ENCODE results near the gene PGM1.

The PGM1 gene

GRCh38 chr1:63675420-63675931 lies 82.3 kb downstream of the PGM1 start:
- H3K27ac Mint-ChIP-seq, result no peak overlapping the region
- H3K36me3 Mint-ChIP-seq (ENCODE audit: low read depth), result peaks cover 2% of the 10 kb centered on the region
- no peaks in the 10 kb centered on the region for H3K27me3 Mint-ChIP-seq
- no peak overlapping the region for H3K4me3 Mint-ChIP-seq
- no peaks in the 10 kb centered on the region for H3K4me1 Mint-ChIP-seq
- DNase-seq, result no peak
- no peak for ATAC-seq
- peaks cover 15% of the 10 kb centered on the region for H3K9me3 Mint-ChIP-seq

DNA sequence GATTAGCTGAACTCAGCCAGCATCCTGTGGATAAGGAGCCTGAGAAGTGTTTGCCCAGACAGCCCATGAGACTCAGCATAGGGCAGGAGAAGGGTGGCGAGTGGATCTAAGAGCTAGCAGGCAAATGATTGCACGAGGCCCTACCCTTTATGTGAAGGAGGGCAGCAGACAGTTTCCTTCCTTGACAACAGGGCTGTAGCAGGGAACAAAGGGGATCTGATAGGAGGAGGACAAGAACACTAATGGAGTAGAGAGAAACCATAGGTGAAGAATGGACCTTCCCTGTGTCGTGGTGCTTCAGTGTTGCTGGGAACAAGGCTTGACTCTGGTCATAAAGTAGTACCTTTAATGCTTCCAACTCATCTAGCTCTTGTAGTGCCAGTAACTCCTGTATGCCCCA lies 84.3 kb downstream of the PGM1 start:
- Mint-ChIP-seq H3K27ac (no peak overlapping the region), H3K27me3 (no peaks in the 10 kb centered on the region), H3K9me3 (peaks cover 15% of the 10 kb centered on the region), H3K4me1 (no peaks in the 10 kb centered on the region), H3K4me3 (no peak overlapping the region), H3K36me3 (ENCODE audit: low read depth) (peaks cover 2% of the 10 kb centered on the region)
- no peak for ATAC-seq
- no peak for DNase-seq

DNA sequence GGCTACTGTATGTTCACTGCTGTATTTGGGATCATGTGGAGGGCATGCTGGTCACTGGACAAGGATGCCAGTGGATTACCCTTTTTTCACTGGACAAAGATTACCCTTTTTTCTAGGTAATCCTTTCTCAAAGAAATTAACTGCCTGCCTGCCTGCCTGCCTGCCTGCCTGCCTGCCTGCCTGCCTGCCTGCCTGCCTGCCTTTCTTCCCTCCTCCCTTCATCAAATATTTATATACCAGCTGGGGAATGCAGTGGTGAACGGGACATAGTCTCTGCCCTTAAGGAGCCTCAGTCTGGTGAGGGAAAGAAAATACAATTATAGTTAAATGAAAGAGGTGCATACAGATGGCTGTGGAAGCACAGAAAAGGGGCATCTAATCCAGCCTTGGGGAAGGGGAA lies 85.0 kb downstream of the PGM1 start:
- Mint-ChIP-seq H3K9me3 (peaks cover 15% of the 10 kb centered on the region), H3K27me3 (no peaks in the 10 kb centered on the region), H3K4me1 (no peaks in the 10 kb centered on the region), H3K27ac (no peak overlapping the region), H3K36me3 (ENCODE audit: low read depth) (peaks cover 2% of the 10 kb centered on the region), H3K4me3 (no peak overlapping the region)
- ATAC-seq, result no peak
- no peak for DNase-seq

DNA sequence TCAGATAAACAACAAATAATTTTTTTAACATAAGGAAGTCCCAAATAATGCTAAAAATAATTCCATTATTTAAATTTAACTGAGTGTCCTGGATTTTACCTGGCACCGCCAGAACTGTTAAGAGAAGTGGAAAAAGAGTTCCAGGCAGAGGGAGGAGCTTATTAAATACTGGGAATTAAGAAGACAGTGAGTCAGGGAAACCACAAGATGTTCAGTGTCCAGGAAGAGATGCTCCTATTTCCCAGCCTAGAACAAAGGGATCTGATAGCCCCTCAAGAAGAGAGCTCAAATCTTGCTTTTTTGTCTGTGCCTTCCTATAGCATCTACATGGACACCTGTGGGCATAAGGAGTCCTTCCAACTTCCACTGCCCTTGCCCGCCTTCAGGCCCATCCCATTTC lies 85.9 kb downstream of the PGM1 start:
- DNase-seq, result no peak
- H3K36me3 Mint-ChIP-seq (ENCODE audit: low read depth), result peaks cover 2% of the 10 kb centered on the region
- no peak overlapping the region for H3K4me3 Mint-ChIP-seq
- ATAC-seq, result no peak
- no peaks in the 10 kb centered on the region for H3K4me1 Mint-ChIP-seq
- no peak overlapping the region for H3K27ac Mint-ChIP-seq
- H3K27me3 Mint-ChIP-seq, result no peaks in the 10 kb centered on the region
- peaks cover 15% of the 10 kb centered on the region for H3K9me3 Mint-ChIP-seq

DNA sequence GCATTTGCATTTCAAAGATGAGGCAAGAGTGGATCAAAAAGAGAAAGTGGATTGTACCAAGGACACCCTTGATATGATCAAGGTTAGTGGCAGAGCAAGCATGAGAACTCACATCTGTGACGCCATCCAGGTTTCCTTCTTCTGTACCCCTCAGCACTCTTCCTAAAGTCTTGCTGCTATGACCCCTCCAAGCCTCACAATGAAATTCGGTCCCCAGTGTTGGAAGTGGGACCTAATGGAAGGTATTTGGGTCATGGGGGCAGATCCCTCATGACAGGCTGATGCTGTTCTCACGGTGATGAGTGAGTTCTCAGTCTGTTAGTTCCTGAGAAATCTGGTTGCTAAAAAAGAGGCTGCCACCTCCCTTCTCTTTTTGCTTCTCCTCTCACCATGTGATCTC lies 86.4 kb downstream of the PGM1 start:
- DNase-seq (no peak), ATAC-seq (no peak)
- Mint-ChIP-seq H3K4me3 (no peak overlapping the region), H3K36me3 (ENCODE audit: low read depth) (peaks cover 2% of the 10 kb centered on the region), H3K27ac (no peak overlapping the region), H3K9me3 (peaks cover 15% of the 10 kb centered on the region), H3K4me1 (no peaks in the 10 kb centered on the region), H3K27me3 (no peaks in the 10 kb centered on the region)

DNA sequence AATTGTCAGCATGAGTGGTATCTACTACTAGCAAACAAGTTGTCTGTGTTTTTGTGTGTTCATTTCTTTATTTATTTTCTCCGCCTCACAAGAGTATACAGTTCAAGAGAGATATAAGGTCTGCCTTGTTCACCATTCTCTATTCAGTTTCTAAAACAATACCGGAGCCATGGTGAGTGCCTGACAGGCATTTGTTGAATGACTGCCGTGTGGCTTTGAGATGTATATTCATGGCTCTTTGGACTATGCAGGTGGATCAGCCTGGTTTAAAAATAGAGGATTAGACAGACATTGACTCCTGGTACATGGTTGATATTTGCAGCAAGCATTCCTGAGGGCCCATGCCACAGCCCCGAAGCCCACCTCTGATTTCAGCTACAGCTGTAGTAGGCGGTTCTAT lies 89.7 kb downstream of the PGM1 start:
- Mint-ChIP-seq H3K27me3 (peaks cover 5% of the 10 kb centered on the region), H3K36me3 (ENCODE audit: low read depth) (peaks cover 2% of the 10 kb centered on the region), H3K27ac (no peak overlapping the region), H3K4me3 (no peak overlapping the region), H3K4me1 (no peaks in the 10 kb centered on the region), H3K9me3 (peaks cover 15% of the 10 kb centered on the region)
- ATAC-seq (no peak), DNase-seq (no peak)

DNA sequence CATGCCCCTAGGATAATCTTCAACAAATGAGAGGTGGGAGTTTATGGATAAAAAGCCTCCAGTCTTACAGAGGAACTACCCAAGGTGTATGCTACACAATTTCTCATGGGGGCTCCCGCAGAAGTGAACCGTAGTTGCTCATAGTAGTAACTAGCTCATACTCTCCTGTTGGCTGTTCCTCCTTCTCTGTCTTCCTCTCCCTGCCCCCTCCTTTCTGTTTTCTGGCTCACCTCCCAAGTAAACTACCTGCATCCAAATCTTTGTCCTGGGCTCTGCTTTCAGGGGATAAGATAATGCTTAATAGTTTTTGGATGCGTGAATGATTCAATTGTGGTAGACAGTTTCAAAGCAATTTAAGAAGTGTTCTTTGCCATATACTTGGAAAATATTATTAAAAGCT lies 90.5 kb downstream of the PGM1 start:
- peaks cover 12% of the 10 kb centered on the region for H3K9me3 Mint-ChIP-seq
- peaks cover 5% of the 10 kb centered on the region for H3K27me3 Mint-ChIP-seq
- H3K27ac Mint-ChIP-seq, result no peak overlapping the region
- no peaks in the 10 kb centered on the region for H3K36me3 Mint-ChIP-seq (ENCODE audit: low read depth)
- DNase-seq (no peak), ATAC-seq (no peak)
- H3K4me1 Mint-ChIP-seq, result no peaks in the 10 kb centered on the region
- no peak overlapping the region for H3K4me3 Mint-ChIP-seq

DNA sequence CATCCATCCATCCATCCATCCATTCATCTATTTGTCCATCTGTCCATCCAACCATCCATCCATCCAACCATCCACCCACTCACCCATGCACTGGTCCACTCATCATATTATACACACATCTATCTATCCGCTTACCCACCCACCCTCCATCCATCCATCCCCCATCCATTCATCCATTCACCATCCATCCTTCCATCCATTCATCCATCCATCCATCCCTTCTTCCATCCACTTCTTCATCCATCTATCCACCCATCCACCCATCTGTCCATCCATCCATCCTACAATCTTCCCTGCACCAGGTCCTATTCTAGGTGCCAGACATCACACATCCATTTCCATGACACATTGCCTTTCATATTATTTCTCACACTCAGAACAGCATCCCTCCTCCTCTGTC lies 93.5 kb downstream of the PGM1 start:
- ATAC-seq (no peak), DNase-seq (no peak)

GRCh38 chr1:63688302-63688890 lies 95.2 kb downstream of the PGM1 start:
- no peaks in the 10 kb centered on the region for H3K36me3 Mint-ChIP-seq (ENCODE audit: low read depth)
- DNase-seq (no peak), ATAC-seq (no peak)

More for the DNA sequence above, 93.5 kb downstream of the PGM1 start:
- H3K27me3 Mint-ChIP-seq, result peaks cover 7% of the 10 kb centered on the region
- no peaks in the 10 kb centered on the region for H3K4me1 Mint-ChIP-seq
- no peak overlapping the region for H3K4me3 Mint-ChIP-seq
- H3K9me3 Mint-ChIP-seq, result no peaks in the 10 kb centered on the region
- no peaks in the 10 kb centered on the region for H3K36me3 Mint-ChIP-seq (ENCODE audit: low read depth)
- no peak overlapping the region for H3K27ac Mint-ChIP-seq

DNA sequence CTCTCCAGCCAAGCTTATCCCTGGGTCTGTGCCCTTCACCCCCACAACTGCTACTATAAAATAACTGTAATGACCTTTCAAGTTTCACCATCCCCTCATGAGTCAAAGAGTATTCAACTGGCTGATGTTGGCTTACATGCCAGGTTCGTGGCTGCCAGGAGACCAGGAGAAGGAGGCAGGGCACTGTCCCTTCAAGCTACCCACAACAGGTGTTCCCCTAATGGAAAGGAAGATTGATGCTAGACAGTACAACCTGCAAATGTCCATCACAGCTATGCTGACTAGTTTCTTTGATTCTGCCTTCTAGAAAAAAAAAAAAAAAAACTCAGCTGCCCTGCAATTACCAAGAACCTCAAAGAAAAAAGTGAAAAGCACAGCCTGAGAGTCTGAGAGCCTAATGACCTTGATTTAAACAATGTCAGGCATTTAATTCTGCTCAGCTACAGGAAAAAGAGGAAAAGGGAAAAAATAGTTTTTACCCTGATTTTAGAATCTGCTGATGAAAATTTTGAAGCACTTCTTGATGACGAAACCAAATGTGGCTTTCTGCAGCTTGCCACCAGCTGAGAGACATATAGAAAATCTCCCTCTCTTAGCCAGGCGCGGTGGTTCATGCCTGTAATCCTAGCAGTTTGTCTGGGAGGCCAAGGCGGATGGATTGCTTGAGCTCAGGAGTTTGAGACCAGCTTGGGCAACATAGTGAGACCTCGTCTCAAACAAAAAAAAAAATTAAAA lies 97.9 kb downstream of the PGM1 start:
- Mint-ChIP-seq H3K9me3 (no peaks in the 10 kb centered on the region), H3K36me3 (ENCODE audit: low read depth) (no peaks in the 10 kb centered on the region), H3K4me1 (no peaks in the 10 kb centered on the region), H3K4me3 (no peak overlapping the region), H3K27me3 (peaks cover 7% of the 10 kb centered on the region), H3K27ac (no peak overlapping the region)
- DNase-seq (no peak), ATAC-seq (no peak)

More at GRCh38 chr1:63688302-63688890, 95.2 kb downstream of the PGM1 start:
- H3K9me3 Mint-ChIP-seq, result no peaks in the 10 kb centered on the region
- no peak overlapping the region for H3K4me3 Mint-ChIP-seq
- H3K27ac Mint-ChIP-seq, result no peak overlapping the region
- peaks cover 7% of the 10 kb centered on the region for H3K27me3 Mint-ChIP-seq
- no peaks in the 10 kb centered on the region for H3K4me1 Mint-ChIP-seq

DNA sequence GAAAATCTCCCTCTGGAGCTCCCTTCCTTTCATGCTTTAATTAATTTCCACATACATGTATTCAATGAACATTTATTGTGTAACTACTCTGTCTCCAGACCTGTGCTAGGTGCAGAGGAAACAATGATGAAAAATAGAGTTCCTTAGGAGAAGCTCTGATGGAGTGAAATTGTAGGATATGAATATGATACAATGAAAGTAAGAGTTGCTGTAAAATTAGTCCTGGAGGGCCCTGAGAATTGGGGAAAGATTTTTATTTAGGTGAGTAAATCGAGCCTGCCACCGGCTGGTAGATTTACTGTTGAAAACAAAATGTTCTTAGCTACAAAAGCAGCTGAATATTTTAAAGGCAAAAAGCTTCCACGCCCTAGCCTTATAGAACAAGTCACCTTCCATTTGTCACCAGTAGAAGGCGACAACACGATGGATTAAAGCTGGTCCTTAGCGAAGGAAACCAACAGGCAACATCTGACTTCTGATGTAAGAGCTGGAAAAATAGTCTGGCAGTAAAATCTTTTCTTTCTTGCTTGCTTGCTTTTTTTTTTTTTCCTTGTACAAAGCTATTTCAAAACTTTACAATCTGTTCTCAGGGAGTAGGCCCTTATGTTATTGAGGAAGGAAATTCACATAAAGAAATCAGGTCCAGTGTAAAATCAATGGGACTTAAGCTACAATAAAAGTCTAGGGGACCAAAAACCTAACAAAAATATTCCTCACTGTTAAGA lies 98.7 kb downstream of the PGM1 start:
- H3K4me1 Mint-ChIP-seq, result no peaks in the 10 kb centered on the region
- H3K27ac Mint-ChIP-seq, result no peak overlapping the region
- H3K4me3 Mint-ChIP-seq, result no peak overlapping the region
- no peak for ATAC-seq
- H3K27me3 Mint-ChIP-seq, result peaks cover 3% of the 10 kb centered on the region
- no peaks in the 10 kb centered on the region for H3K36me3 Mint-ChIP-seq (ENCODE audit: low read depth)
- DNase-seq, result peak; percentile 17
- H3K9me3 Mint-ChIP-seq, result no peaks in the 10 kb centered on the region

DNA sequence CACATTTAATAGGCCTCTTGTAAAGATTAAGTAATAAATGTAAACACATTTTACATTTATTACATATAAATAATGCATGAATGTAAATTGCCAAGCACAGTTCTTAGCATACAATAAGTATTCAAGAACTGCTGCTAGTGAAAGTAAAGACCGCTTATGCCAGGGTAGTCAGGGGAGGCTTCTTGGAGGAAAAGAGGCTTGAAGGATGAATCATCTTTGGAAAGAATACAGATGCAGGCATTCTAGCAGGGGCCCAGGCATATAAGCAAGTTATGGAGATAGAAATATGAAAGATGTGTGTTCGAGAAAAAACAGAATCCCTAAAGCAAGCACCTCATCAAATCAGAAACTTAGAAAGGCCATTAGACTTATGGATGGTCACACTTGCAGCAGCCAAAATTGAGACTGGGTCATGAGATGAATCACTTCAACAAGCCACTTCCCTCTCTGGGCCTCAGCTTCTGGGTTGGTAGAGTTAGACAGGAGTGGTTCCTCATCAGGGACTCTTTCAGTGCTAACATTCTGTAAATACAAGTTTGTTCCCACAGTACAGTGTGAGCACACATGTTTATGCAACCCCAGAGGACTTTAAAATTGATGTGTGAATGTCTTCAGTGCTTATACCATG lies 100.8 kb downstream of the PGM1 start:
- no peak for DNase-seq
- ATAC-seq, result no peak
- H3K4me3 Mint-ChIP-seq, result no peak overlapping the region
- peaks cover 2% of the 10 kb centered on the region for H3K27me3 Mint-ChIP-seq
- H3K4me1 Mint-ChIP-seq, result no peaks in the 10 kb centered on the region
- H3K36me3 Mint-ChIP-seq (ENCODE audit: low read depth), result no peaks in the 10 kb centered on the region
- no peaks in the 10 kb centered on the region for H3K9me3 Mint-ChIP-seq
- H3K27ac Mint-ChIP-seq, result no peak overlapping the region

DNA sequence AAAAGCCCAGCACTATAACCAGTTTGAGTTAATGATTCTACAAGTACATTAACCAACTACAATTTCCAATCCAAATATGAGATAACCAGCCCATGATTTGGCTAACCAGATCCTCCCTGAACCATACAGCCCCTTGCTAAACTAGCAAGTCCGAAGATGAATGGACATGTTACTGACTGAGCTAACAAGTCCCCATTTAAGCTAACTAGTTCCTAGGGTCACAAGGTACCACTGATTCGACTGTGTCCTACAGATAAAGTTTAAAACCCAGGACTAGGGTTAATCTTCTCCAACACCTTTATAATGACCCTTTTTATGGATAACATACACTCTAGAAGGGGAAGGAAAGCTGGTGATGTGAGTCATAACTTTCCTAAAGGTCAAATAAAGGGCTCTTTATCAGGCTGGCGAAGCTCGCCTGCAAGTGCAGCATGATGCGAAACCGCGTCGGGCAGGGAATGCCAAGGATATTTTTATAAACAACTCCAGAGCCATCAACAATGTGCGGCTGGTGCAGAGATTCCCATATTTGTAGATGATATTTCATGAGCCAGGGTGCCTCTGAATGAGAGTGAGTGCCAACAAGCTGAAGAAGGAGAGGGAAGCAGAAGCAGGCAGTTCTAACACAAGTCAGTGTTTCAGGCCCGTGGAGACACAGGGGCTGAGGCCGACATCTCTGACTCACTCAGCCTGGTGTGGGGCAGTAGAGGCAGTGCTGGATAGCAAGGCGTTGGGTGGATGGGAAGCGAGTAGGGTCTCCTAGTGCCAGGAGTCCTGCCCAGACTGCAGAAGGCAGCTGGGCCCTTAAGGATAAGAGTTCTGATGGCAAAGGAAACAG lies 105.0 kb downstream of the PGM1 start:
- no peaks in the 10 kb centered on the region for H3K27me3 Mint-ChIP-seq
- DNase-seq (no peak), ATAC-seq (no peak)
- no peaks in the 10 kb centered on the region for H3K9me3 Mint-ChIP-seq
- H3K4me1 Mint-ChIP-seq, result no peaks in the 10 kb centered on the region
- H3K27ac Mint-ChIP-seq, result no peak overlapping the region
- no peaks in the 10 kb centered on the region for H3K36me3 Mint-ChIP-seq (ENCODE audit: low read depth)
- H3K4me3 Mint-ChIP-seq, result no peak overlapping the region

- no peaks in the 10 kb centered on the region for H3K9me3 Mint-ChIP-seq
- H3K27ac Mint-ChIP-seq, result no peak overlapping the region
- H3K4me3 Mint-ChIP-seq, result no peak overlapping the region
- ATAC-seq (no peak), DNase-seq (no peak)
- no peaks in the 10 kb centered on the region for H3K36me3 Mint-ChIP-seq (ENCODE audit: low read depth)
- no peaks in the 10 kb centered on the region for H3K4me1 Mint-ChIP-seq
- H3K27me3 Mint-ChIP-seq, result peaks cover 2% of the 10 kb centered on the region
Measured at GRCh38 chr1:63701187-63701586, 108.0 kb downstream of the PGM1 start.
